Liver (tissue), 9 donors: Measurements from ENCODE around the gene SPTB. TPM values are rescaled to one million over a fixed set of nuclear protein-coding genes. Genes with fewer than 3 reads are reported as not detected.

Experiments
- DNase-seq: peaks from one replicate; pipeline ENCODE4 v3.0.0-alpha.2; 2017; ENCODE audit warnings: low spot score
- H3K27ac ChIP-seq, 2 donors: one replicate each; pipeline ENCODE4 v1.7.0; 2013; ENCODE audit warnings: inconsistent platforms in 2 of 2, low read length in 2 of 2, control low read depth in 1 of 2, low read depth in 1 of 2, mild to moderate bottlenecking in 1 of 2
- H3K27me3 ChIP-seq, 4 donors: one replicate each; pipeline versions ENCODE4 v1.6.1 to v1.7.0; 2013; ENCODE audit warnings: low read length in 3 of 4, inconsistent platforms in 1 of 4, mild to moderate bottlenecking in 1 of 4, moderate library complexity in 1 of 4; ENCODE audit not compliant: control insufficient read depth in 4 of 4, insufficient read depth in 4 of 4
- H3K36me3 ChIP-seq, 4 donors: one replicate each; pipeline versions ENCODE4 v1.6.1 to v1.7.0; 2013; ENCODE audit warnings: low read length in 3 of 4, mild to moderate bottlenecking in 3 of 4, low read depth in 1 of 4, moderate library complexity in 1 of 4; ENCODE audit not compliant: control insufficient read depth in 4 of 4, insufficient read depth in 3 of 4
- H3K4me1 ChIP-seq, 4 donors: one replicate each; pipeline versions ENCODE4 v1.6.1 to v1.7.0; 2013; ENCODE audit warnings: low read length in 3 of 4, mild to moderate bottlenecking in 3 of 4, moderate library complexity in 1 of 4; ENCODE audit not compliant: control insufficient read depth in 4 of 4, insufficient read depth in 4 of 4
- H3K4me3 ChIP-seq, 3 donors: one replicate each; pipeline versions ENCODE4 v1.6.1 to v1.7.0; 2013; ENCODE audit warnings: low read length in 3 of 3, control low read depth in 1 of 3, low read depth in 1 of 3, mild to moderate bottlenecking in 1 of 3
- H3K9ac ChIP-seq, 2 donors: one replicate each; pipeline ENCODE4 v1.7.0; 2013; ENCODE audit warnings: low read length in 2 of 2, mild to moderate bottlenecking in 2 of 2, moderate library complexity in 2 of 2, control low read depth in 1 of 2, low read depth in 1 of 2
- H3K9me3 ChIP-seq, 4 donors: one replicate each; pipeline versions ENCODE4 v1.6.1 to v1.7.0; 2013; ENCODE audit warnings: low read length in 3 of 4; ENCODE audit not compliant: control insufficient read depth in 4 of 4
- EGR1 ChIP-seq, 2 donors: IDR thresholded peaks; 2 replicates each; pipeline ENCODE4 v1.6.1; 2016 to 2018; ENCODE audit warnings: antibody characterized with exemption in 2 of 2, low read depth in 2 of 2
- FOXA1 ChIP-seq: IDR thresholded peaks from 2 replicates; pipeline ENCODE4 v1.6.1; 2016; ENCODE audit warnings: antibody characterized with exemption
- FOXA2 ChIP-seq: IDR thresholded peaks from 2 replicates; pipeline ENCODE4 v1.6.1; 2016; ENCODE audit warnings: antibody characterized with exemption
- HNF4A ChIP-seq, 2 donors: conservative IDR thresholded peaks; 2 replicates each; pipeline ENCODE4 v1.6.1; 2016; ENCODE audit warnings: antibody characterized with exemption in 2 of 2, mild to moderate bottlenecking in 2 of 2
- HNF4G ChIP-seq: IDR thresholded peaks from 2 replicates; pipeline ENCODE4 v1.6.1; 2016; ENCODE audit warnings: antibody characterized with exemption
- JUND ChIP-seq, 2 donors: IDR thresholded peaks; 2 replicates each; pipeline ENCODE4 v1.6.1; 2016; ENCODE audit warnings: antibody characterized with exemption in 2 of 2
- RXRA ChIP-seq, 2 donors: IDR thresholded peaks; 2 replicates each; pipeline ENCODE4 v1.6.1; 2017 to 2018; ENCODE audit warnings: antibody characterized with exemption in 2 of 2, mild to moderate bottlenecking in 1 of 2
- SP1 ChIP-seq: IDR thresholded peaks from 2 replicates; pipeline ENCODE4 v1.6.1; 2018; ENCODE audit warnings: antibody characterized with exemption, mild to moderate bottlenecking
- TAF1 ChIP-seq: conservative IDR thresholded peaks from 2 replicates; pipeline ENCODE4 v1.6.1; 2016; ENCODE audit warnings: antibody characterized with exemption, mild to moderate bottlenecking
- WGBS: extraction: QIAGEN DNeasy Blood & Tissue Kit; methylation state at CpG from one replicate; pipeline ENCODE4 v1.1.7; 2013; 5-methylcytosine and 5-hydroxymethylcytosine counted together
- polyA plus RNA-seq, 2 donors: library from polyadenylated mRNA; stranded (reverse) in 1 of 2; unstranded in 1 of 2; fragments of 200-250 nt in 1 of 2; fragments of >200 nt in 1 of 2; fragmentation: Nextera tagmentation in 1 of 2; extraction: Ambion mirVana in 1 of 2; gene quantifications; one replicate each; pipeline versions ENCODE4 v1.2.1 to v1.2.3, GENCODE V29; 2013 to 2015
- total RNA-seq, 2 donors: library from RNA; depleted of rRNA; stranded (reverse); fragments of >200 nt; gene quantifications; one replicate each; pipeline ENCODE4 v1.2.3, GENCODE V29; 2014
- TF ChIP-seq, protein P1 (sequence below): IDR thresholded peaks from 2 replicates; pipeline ENCODE4 v1.6.1; 2016; ENCODE audit warnings: antibody characterized with exemption, mild to moderate bottlenecking
- TF ChIP-seq, protein P2 (sequence below): IDR thresholded peaks from 2 replicates; pipeline ENCODE4 v1.6.1; 2016; ENCODE audit warnings: antibody characterized with exemption
- TF ChIP-seq, protein P3 (sequence below): IDR thresholded peaks from 2 replicates; pipeline ENCODE4 v1.6.1; 2016; ENCODE audit warnings: antibody characterized with exemption
- TF ChIP-seq, protein P4 (sequence below): fragments of 150-350 bp; IDR thresholded peaks from 2 replicates; pipeline ENCODE4 v1.5.1; 2017; ENCODE audit warnings: improper control_type of control experiment, low read depth, low read length; ENCODE audit not compliant: missing input control
- TF ChIP-seq, protein P5 (sequence below): IDR thresholded peaks from 2 replicates; pipeline ENCODE4 v1.6.1; 2016; ENCODE audit warnings: antibody characterized with exemption
- donor health status: healthy.
- donor health status: healthy.
- donor health status: healthy.
- donor health status: healthy.
- donor health status: healthy.

SPTB gene
- total and polyA plus RNA-seq, 4 donors, result 0.12 to 332 (median 0.26) TPM

DNA sequence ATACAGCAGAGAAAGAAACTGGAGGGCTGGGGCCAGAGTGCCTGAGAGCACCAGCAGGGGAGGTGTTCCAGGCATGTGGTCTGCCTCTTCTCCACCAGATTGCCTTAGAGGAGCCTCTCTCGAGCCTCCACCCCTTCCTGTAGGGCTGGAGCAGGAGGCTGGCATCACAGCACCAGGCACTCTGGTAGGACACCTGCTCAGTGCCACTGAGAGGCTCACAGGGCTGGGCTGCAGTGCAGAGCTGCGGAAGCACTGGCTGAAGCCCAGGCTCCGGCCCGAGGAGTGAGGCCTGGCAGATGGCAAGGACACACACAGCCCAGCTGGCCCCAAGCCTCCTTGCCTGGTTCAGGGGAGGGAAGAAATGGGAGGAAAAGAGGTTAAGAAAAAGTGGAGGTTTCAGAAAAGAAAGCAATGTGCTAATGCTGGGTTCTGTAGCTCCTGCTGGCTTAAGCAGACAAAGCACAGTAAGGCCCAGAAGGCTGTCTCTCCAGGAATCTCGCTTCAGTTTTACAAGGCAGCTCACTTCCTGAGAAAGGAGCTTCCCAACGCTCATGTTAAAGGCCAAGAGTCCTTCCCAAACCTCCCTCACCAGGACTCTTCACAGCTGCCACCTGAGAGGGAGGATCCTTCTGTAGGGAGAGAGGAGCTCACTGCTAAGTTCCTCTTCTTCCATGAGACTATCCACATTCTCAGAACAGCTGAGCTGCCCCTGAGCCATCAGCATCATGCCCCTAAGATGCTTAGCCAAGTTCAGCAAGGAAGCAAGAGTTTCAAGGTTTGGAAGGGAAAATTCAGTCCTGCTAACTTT lies 23.8 kb downstream of the SPTB start:
- H3K4me3 ChIP-seq, result no peak overlapping the region
- 66% methylated on average over 6 of the region's 6 CpGs for WGBS
- no peaks in the 10 kb centered on the region for H3K9me3 ChIP-seq
- H3K36me3 ChIP-seq, result no peaks in the 10 kb centered on the region
- H3K27ac ChIP-seq, result no peak overlapping the region
- no peaks in the 10 kb centered on the region for H3K4me1 ChIP-seq
- peaks cover 0 to 4% (median under 1%) of the 10 kb centered on the region in 4 donors for H3K27me3 ChIP-seq
- TF ChIP-seq, protein P1, sequence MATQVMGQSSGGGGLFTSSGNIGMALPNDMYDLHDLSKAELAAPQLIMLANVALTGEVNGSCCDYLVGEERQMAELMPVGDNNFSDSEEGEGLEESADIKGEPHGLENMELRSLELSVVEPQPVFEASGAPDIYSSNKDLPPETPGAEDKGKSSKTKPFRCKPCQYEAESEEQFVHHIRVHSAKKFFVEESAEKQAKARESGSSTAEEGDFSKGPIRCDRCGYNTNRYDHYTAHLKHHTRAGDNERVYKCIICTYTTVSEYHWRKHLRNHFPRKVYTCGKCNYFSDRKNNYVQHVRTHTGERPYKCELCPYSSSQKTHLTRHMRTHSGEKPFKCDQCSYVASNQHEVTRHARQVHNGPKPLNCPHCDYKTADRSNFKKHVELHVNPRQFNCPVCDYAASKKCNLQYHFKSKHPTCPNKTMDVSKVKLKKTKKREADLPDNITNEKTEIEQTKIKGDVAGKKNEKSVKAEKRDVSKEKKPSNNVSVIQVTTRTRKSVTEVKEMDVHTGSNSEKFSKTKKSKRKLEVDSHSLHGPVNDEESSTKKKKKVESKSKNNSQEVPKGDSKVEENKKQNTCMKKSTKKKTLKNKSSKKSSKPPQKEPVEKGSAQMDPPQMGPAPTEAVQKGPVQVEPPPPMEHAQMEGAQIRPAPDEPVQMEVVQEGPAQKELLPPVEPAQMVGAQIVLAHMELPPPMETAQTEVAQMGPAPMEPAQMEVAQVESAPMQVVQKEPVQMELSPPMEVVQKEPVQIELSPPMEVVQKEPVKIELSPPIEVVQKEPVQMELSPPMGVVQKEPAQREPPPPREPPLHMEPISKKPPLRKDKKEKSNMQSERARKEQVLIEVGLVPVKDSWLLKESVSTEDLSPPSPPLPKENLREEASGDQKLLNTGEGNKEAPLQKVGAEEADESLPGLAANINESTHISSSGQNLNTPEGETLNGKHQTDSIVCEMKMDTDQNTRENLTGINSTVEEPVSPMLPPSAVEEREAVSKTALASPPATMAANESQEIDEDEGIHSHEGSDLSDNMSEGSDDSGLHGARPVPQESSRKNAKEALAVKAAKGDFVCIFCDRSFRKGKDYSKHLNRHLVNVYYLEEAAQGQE, result no peak
- TF ChIP-seq EGR1 (IDR thresholded peaks at IDR 0.05; ENCODE audit: low read depth in 2 of 2) (no peak), FOXA2 (no peak), HNF4G (no peak)
- TF ChIP-seq, protein P2, sequence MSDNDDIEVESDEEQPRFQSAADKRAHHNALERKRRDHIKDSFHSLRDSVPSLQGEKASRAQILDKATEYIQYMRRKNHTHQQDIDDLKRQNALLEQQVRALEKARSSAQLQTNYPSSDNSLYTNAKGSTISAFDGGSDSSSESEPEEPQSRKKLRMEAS, result no peak
- TF ChIP-seq, protein P3, sequence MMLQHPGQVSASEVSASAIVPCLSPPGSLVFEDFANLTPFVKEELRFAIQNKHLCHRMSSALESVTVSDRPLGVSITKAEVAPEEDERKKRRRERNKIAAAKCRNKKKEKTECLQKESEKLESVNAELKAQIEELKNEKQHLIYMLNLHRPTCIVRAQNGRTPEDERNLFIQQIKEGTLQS, result no peak
- TF ChIP-seq, protein P4, sequence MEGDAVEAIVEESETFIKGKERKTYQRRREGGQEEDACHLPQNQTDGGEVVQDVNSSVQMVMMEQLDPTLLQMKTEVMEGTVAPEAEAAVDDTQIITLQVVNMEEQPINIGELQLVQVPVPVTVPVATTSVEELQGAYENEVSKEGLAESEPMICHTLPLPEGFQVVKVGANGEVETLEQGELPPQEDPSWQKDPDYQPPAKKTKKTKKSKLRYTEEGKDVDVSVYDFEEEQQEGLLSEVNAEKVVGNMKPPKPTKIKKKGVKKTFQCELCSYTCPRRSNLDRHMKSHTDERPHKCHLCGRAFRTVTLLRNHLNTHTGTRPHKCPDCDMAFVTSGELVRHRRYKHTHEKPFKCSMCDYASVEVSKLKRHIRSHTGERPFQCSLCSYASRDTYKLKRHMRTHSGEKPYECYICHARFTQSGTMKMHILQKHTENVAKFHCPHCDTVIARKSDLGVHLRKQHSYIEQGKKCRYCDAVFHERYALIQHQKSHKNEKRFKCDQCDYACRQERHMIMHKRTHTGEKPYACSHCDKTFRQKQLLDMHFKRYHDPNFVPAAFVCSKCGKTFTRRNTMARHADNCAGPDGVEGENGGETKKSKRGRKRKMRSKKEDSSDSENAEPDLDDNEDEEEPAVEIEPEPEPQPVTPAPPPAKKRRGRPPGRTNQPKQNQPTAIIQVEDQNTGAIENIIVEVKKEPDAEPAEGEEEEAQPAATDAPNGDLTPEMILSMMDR, result no peak
- no peak for DNase-seq
- no peak overlapping the region for H3K9ac ChIP-seq

DNA sequence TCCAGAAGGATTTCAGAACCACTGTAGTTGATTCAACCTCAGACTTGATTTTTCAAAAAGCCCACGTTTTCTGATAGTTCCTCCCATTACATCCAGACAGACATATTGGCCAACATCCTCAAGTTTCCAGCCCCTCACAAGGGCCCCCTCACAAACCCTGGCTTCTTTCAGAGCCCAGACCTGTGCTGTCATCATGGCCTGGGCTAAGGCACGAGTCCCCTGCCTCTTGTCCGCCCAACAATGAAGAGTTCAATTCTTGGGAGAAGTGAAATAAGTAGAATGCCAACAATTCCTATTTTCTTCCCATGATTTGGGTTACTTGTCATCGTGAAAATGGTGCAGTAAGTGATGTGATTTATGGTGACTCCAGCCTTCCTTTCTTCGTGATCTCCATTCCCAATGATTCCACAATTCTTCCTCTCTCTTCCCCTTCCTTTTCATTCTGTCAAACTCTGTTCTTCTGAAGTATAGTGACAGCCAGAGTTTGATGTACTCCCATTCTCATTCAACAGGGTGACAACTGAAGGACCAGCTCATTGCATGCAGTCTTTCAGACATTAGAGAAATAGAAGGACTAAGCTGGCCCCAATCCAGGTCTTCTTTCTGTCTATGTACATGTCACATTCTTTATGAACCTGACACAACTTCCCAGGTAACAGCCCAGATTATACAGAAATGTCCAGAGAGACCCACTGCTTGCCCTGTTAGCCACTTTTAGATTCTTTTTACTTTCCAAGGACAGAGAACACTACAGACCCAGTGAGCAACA lies 29.2 kb downstream of the SPTB start:
- Histone ChIP-seq H3K9ac (no peak overlapping the region), H3K27ac (no peak overlapping the region), H3K4me3 (no peak overlapping the region), H3K27me3 (peaks cover 0 to 4% (median 0%) of the 10 kb centered on the region in 4 donors), H3K36me3 (no peaks in the 10 kb centered on the region), H3K9me3 (no peaks in the 10 kb centered on the region), H3K4me1 (no peaks in the 10 kb centered on the region)
- DNase-seq, result no peak
- WGBS, result 79% methylated on average over 5 of the region's 5 CpGs
- TF ChIP-seq, protein P4, result no peak
- TF ChIP-seq JUND (IDR thresholded peaks at IDR 0.05), result no peak
- no peak for TF ChIP-seq HNF4G
- TF ChIP-seq SP1, result no peak
- no peak for TF ChIP-seq EGR1 (IDR thresholded peaks at IDR 0.05; ENCODE audit: low read depth in 2 of 2)
- no peak for TF ChIP-seq FOXA1
- no peak for TF ChIP-seq HNF4A (conservative IDR thresholded peaks at IDR 0.05)
- TF ChIP-seq FOXA2, result no peak
- TF ChIP-seq RXRA (IDR thresholded peaks at IDR 0.05), result no peak
- TF ChIP-seq, protein P2, result no peak
- TF ChIP-seq, protein P1, result no peak
- TF ChIP-seq, protein P5, sequence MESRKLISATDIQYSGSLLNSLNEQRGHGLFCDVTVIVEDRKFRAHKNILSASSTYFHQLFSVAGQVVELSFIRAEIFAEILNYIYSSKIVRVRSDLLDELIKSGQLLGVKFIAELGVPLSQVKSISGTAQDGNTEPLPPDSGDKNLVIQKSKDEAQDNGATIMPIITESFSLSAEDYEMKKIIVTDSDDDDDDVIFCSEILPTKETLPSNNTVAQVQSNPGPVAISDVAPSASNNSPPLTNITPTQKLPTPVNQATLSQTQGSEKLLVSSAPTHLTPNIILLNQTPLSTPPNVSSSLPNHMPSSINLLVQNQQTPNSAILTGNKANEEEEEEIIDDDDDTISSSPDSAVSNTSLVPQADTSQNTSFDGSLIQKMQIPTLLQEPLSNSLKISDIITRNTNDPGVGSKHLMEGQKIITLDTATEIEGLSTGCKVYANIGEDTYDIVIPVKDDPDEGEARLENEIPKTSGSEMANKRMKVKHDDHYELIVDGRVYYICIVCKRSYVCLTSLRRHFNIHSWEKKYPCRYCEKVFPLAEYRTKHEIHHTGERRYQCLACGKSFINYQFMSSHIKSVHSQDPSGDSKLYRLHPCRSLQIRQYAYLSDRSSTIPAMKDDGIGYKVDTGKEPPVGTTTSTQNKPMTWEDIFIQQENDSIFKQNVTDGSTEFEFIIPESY, result no peak
- no peak for TF ChIP-seq TAF1
